NB4 (cell line): Measurements from ENCODE around the gene LRRTM2.

Source experiments
- MYC ChIP-seq: IDR thresholded peaks from 2 replicates; pipeline ENCODE4 v1.6.1; 2011; ENCODE audit warnings: low read depth, low read length
- POLR2A ChIP-seq: IDR thresholded peaks from 2 replicates; pipeline ENCODE4 v1.6.1; 2011; ENCODE audit warnings: mild to moderate bottlenecking; ENCODE audit not compliant: insufficient read length; ENCODE audit errors: extremely low read depth
- TF ChIP-seq, protein P1 (sequence below): IDR thresholded peaks from one replicate; pipeline ENCODE4 v1.5.1; 2012; ENCODE audit warnings: low read depth, low read length

DNA sequence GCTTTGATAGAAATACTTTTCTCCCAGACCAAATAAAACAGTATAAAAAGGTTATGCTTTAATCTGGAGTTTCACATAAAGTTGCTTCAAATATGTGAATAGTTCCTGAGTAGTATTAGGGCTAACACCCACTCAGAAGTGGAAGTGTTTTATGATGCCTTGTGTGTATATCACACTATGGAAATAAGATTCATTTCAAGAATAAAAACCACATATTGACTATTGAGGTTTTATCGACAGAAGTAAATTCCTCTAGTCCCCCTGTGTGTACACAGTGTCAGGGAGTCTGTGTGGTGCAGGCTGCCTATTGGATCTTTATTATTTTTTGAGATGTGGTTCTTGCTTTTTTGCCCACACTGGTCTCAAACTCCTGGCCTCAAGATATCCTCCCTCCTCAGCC lies 20.8 kb upstream of the LRRTM2 start:
- TF ChIP-seq, protein P1, sequence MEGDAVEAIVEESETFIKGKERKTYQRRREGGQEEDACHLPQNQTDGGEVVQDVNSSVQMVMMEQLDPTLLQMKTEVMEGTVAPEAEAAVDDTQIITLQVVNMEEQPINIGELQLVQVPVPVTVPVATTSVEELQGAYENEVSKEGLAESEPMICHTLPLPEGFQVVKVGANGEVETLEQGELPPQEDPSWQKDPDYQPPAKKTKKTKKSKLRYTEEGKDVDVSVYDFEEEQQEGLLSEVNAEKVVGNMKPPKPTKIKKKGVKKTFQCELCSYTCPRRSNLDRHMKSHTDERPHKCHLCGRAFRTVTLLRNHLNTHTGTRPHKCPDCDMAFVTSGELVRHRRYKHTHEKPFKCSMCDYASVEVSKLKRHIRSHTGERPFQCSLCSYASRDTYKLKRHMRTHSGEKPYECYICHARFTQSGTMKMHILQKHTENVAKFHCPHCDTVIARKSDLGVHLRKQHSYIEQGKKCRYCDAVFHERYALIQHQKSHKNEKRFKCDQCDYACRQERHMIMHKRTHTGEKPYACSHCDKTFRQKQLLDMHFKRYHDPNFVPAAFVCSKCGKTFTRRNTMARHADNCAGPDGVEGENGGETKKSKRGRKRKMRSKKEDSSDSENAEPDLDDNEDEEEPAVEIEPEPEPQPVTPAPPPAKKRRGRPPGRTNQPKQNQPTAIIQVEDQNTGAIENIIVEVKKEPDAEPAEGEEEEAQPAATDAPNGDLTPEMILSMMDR, result no peak
- TF ChIP-seq POLR2A, result no peak
- no peak for TF ChIP-seq MYC
